Stimulated activated CD4-positive, alpha-beta T cell treated with anti-CD3 and anti-CD28 coated beads, Interleukin-1b, Interleukin-23, amount 100 ng/mL, for 1 hour (primary cell): ENCODE results near the gene RABEP2.
"Not testable (repeated sequence)": the region's sequence is repeated elsewhere in the genome, so short reads cannot be mapped to it uniquely, and the experiment has no call there.

Experiments used
- DNase-seq, 2 donors: peaks; one replicate each; pipeline ENCODE4 v3.0.0-alpha.2; 2020; ENCODE audit warnings: low read depth in 2 of 2

Gene RABEP2

GRCh38 chr16:28903344-28904042 lies 21.5 kb downstream of the RABEP2 start:
- DNase-seq: no peak

GRCh38 chr16:28902909-28903308 lies 22.1 kb downstream of the RABEP2 start:
- no peak for DNase-seq

- DNase-seq: no peak
Measured at GRCh38 chr16:28901862-28902261, 23.2 kb downstream of the RABEP2 start.

- no peak for DNase-seq
Measured at GRCh38 chr16:28900601-28901000, 24.4 kb downstream of the RABEP2 start.

GRCh38 chr16:28899882-28900590 lies 25.0 kb downstream of the RABEP2 start:
- DNase-seq: no peak

GRCh38 chr16:28898942-28899341 lies 26.1 kb downstream of the RABEP2 start:
- no peak for DNase-seq

- no peak for DNase-seq
Measured at GRCh38 chr16:28898266-28898665, 26.8 kb downstream of the RABEP2 start.

- DNase-seq: no peak
Measured at GRCh38 chr16:28897826-28898225, 27.2 kb downstream of the RABEP2 start.

GRCh38 chr16:28895609-28896008 lies 29.4 kb downstream of the RABEP2 start:
- DNase-seq: no peak

GRCh38 chr16:28893291-28893690 lies 31.7 kb downstream of the RABEP2 start:
- DNase-seq: no peak

- no peak for DNase-seq
Measured at GRCh38 chr16:28891964-28892890, 32.8 kb downstream of the RABEP2 start.

GRCh38 chr16:28890355-28890754 lies 34.7 kb downstream of the RABEP2 start:
- not testable (repeated sequence) for DNase-seq

GRCh38 chr16:28886945-28887344 lies 38.1 kb downstream of the RABEP2 start:
- DNase-seq: no peak

GRCh38 chr16:28884045-28884444 lies 41.0 kb downstream of the RABEP2 start:
- DNase-seq: no peak

GRCh38 chr16:28883221-28883996 lies 41.6 kb downstream of the RABEP2 start:
- DNase-seq: no peak

- DNase-seq: no peak
Measured at GRCh38 chr16:28882551-28883160, 42.4 kb downstream of the RABEP2 start.

GRCh38 chr16:28881565-28881964 lies 43.5 kb downstream of the RABEP2 start:
- not testable (repeated sequence) for DNase-seq

GRCh38 chr16:28880955-28881354 lies 44.1 kb downstream of the RABEP2 start:
- no peak for DNase-seq

GRCh38 chr16:28880589-28880915 lies 44.5 kb downstream of the RABEP2 start:
- DNase-seq: no peak

GRCh38 chr16:28879841-28880588 lies 45.0 kb downstream of the RABEP2 start:
- DNase-seq: peak; percentile 72 to 84
